HG03045 (cell line): ENCODE results near the gene TBX5.

Experiments used
- ATAC-seq: cut with Tn5 transposase; IDR thresholded peaks from one replicate; pipeline ENCODE4 v1.9.1; 2021; ENCODE audit warnings: mild to moderate bottlenecking, moderate library complexity; ENCODE audit not compliant: unreplicated experiment

Gene TBX5

GRCh38 chr12:114406984-114407841 lies 1.3 kb upstream of the TBX5 start:
- ATAC-seq: no peak

- no peak for ATAC-seq
These were observed 506 bp upstream of the TBX5 start for GRCh38 chr12:114406316-114406983.

GRCh38 chr12:114404926-114405518 lies 922 bp downstream of the TBX5 start:
- no peak for ATAC-seq

GRCh38 chr12:114404083-114404925 lies 1.6 kb downstream of the TBX5 start:
- no peak for ATAC-seq

GRCh38 chr12:114403690-114404066 lies 2.3 kb downstream of the TBX5 start:
- no peak for ATAC-seq

GRCh38 chr12:114403011-114403689 lies 2.8 kb downstream of the TBX5 start:
- ATAC-seq: no peak

GRCh38 chr12:114402084-114402717 lies 3.7 kb downstream of the TBX5 start:
- ATAC-seq: no peak

- ATAC-seq: no peak
These were observed 4.4 kb downstream of the TBX5 start for GRCh38 chr12:114401328-114402083.

- ATAC-seq: no peak
These were observed 5.0 kb downstream of the TBX5 start for GRCh38 chr12:114400925-114401324.

- ATAC-seq: no peak
These were observed 5.6 kb downstream of the TBX5 start for GRCh38 chr12:114400361-114400811.

GRCh38 chr12:114399664-114400211 lies 6.2 kb downstream of the TBX5 start:
- no peak for ATAC-seq

- no peak for ATAC-seq
These were observed 7.7 kb downstream of the TBX5 start for GRCh38 chr12:114397978-114398881.

- no peak for ATAC-seq
These were observed 8.8 kb downstream of the TBX5 start for GRCh38 chr12:114396869-114397719.

GRCh38 chr12:114396153-114396868 lies 9.6 kb downstream of the TBX5 start:
- ATAC-seq: no peak

GRCh38 chr12:114395755-114396152 lies 10.2 kb downstream of the TBX5 start:
- ATAC-seq: no peak

GRCh38 chr12:114395233-114395632 lies 10.7 kb downstream of the TBX5 start:
- ATAC-seq: no peak
